AG04450 (cell line): ENCODE measurements around the gene ZIC2. TPM values are rescaled to one million over a fixed set of nuclear protein-coding genes. Genes with fewer than 3 reads are reported as not detected.
"Not testable (repeated sequence)": the region's sequence is repeated elsewhere in the genome, so short reads cannot be mapped to it uniquely, and the experiment has no call there.

Experiments used
- CTCF ChIA-PET: fragments of 300-600, 350-600 bp; formaldehyde crosslinking; extraction: SDS; loops from one replicate; lab custom pipeline; 2022; ENCODE audit warnings: antibody characterized with exemption, inconsistent platforms; lab: Charles Lee
- POLR2A ChIA-PET: fragments of 350-600 bp; formaldehyde crosslinking; extraction: SDS; loops from one replicate; lab custom pipeline; 2021; ENCODE audit warnings: antibody characterized with exemption, inconsistent platforms; lab: Yijun Ruan, JAX
- DNase-seq: peaks from one replicate; pipeline ENCODE4 v3.0.0-alpha.2; 2011; ENCODE audit warnings: low read depth, low spot score
- H3K27ac ChIP-seq: one replicate; pipeline ENCODE4 v1.5.1; 2012; ENCODE audit warnings: low read depth, low read length, control low read depth
- H3K27me3 ChIP-seq: one replicate; pipeline ENCODE4 v1.6.0; 2012; ENCODE audit warnings: low read length; ENCODE audit not compliant: control insufficient read depth, insufficient read depth
- H3K4me3 ChIP-seq: 2 replicates; pipeline ENCODE4 v1.5.1; 2011; ENCODE audit warnings: mild to moderate bottlenecking, low read depth, low read length, control low read depth
- H3K9me3 ChIP-seq: 2 replicates; pipeline ENCODE4 v1.5.1; 2012; ENCODE audit warnings: low read length; ENCODE audit not compliant: control insufficient read depth, insufficient read depth
- CTCF ChIP-seq: IDR thresholded peaks from 2 replicates; pipeline ENCODE4 v1.5.1; 2011; ENCODE audit warnings: low read depth, low read length, control low read depth, inconsistent platforms
- polyA plus RNA-seq: library from polyadenylated mRNA; depleted of rRNA; stranded (reverse); fragments of >200 nt; gene quantifications from 2 replicates; pipeline ENCODE4 v1.2.3, GENCODE V29; 2011; rRNA removed

The ZIC2 gene
- polyA plus RNA-seq, 1 experiment, result not detected

GRCh38 chr13:100022798-100023197, 41.2 kb downstream of the ZIC2 start:
- H3K27me3 ChIP-seq, result no peaks in the 10 kb centered on the region
- no peaks in the 10 kb centered on the region; the same call in 1 of the 2 replicates for H3K9me3 ChIP-seq
- H3K27ac ChIP-seq, result no peak overlapping the region
- ChIA-PET POLR2A (no interaction called here), CTCF (no interaction called here)
- no peak for TF ChIP-seq CTCF
- H3K4me3 ChIP-seq, result no peak overlapping the region
- no peak for DNase-seq

GRCh38 chr13:100024023-100024422, 42.4 kb downstream of the ZIC2 start:
- CTCF ChIA-PET, result no interaction called here
- H3K27me3 ChIP-seq, result no peaks in the 10 kb centered on the region
- no peak overlapping the region for H3K4me3 ChIP-seq
- DNase-seq, result no peak
- TF ChIP-seq CTCF, result no peak
- no peaks in the 10 kb centered on the region; the same call in 1 of the 2 replicates for H3K9me3 ChIP-seq
- no peak overlapping the region for H3K27ac ChIP-seq
- POLR2A ChIA-PET, result no interaction called here

- no peak overlapping the region for H3K27ac ChIP-seq
- TF ChIP-seq CTCF, result no peak
- POLR2A ChIA-PET, result no interaction called here
- no peak overlapping the region for H3K4me3 ChIP-seq
- no peaks in the 10 kb centered on the region; the same call in 1 of the 2 replicates for H3K9me3 ChIP-seq
- H3K27me3 ChIP-seq, result no peaks in the 10 kb centered on the region
- CTCF ChIA-PET, result interaction anchor here (0.6 kb wide), 1 partner anchor 13 kb away, joined by 7 read pairs; no protein-coding TSS in a partner anchor
- DNase-seq, result no peak
These were observed 48.3 kb downstream of the ZIC2 start for GRCh38 chr13:100029933-100030332.

GRCh38 chr13:100032642-100033041, 51.1 kb downstream of the ZIC2 start:
- H3K27me3 ChIP-seq, DNase-seq, CTCF ChIA-PET, POLR2A ChIA-PET, H3K9me3 ChIP-seq, H3K27ac ChIP-seq, H3K4me3 ChIP-seq: not testable (repeated sequence)

GRCh38 chr13:100035936-100036335, 54.4 kb downstream of the ZIC2 start:
- no peak for TF ChIP-seq CTCF
- CTCF ChIA-PET, result no interaction called here
- POLR2A ChIA-PET, result interaction anchor here (0.6 kb wide), 1 partner anchor 22 kb away, joined by 3 read pairs; no protein-coding TSS in a partner anchor
- Histone ChIP-seq H3K27ac (no peak overlapping the region), H3K27me3 (peaks cover 3% of the 10 kb centered on the region), H3K9me3 (no peaks in the 10 kb centered on the region), H3K4me3 (no peak overlapping the region)
- DNase-seq, result no peak

Other genes starting within 250 kb of the ZIC2 start
- gene ZIC5, start 10.0 kb upstream of the ZIC2 start, polyA plus RNA-seq, result not detected in 2 replicates
- gene PCCA, start 107.3 kb downstream of the ZIC2 start, polyA plus RNA-seq, result 15.0 and 22.6 TPM in 2 replicates